Endodermal cell (in vitro differentiated cells): ENCODE data around the gene MAN1A2. TPM values are rescaled to one million over a fixed set of nuclear protein-coding genes. Genes with fewer than 3 reads are reported as not detected.
A peak's percentile ranks its signal among the peaks of the same experiment; 100 is the strongest.

Experiments
- DNase-seq: peaks from one replicate; pipeline ENCODE4 v3.0.0-alpha.2; 2017
- H3K27ac ChIP-seq: 2 replicates; pipeline ENCODE4 v1.5.1; 2013; ENCODE audit warnings: mild to moderate bottlenecking, low read depth, low read length, moderate library complexity
- H3K27me3 ChIP-seq: 2 replicates; pipeline ENCODE4 v1.6.1; 2013; ENCODE audit warnings: mild to moderate bottlenecking, low read length, moderate library complexity; ENCODE audit not compliant: insufficient read depth, control insufficient read depth, poor library complexity, severe bottlenecking
- H3K36me3 ChIP-seq: 2 replicates; pipeline ENCODE4 v1.7.0; 2013; ENCODE audit warnings: mild to moderate bottlenecking, low read length, moderate library complexity; ENCODE audit not compliant: control insufficient read depth, insufficient read depth
- H3K4me1 ChIP-seq: one replicate; pipeline ENCODE4 v1.7.0; 2013; ENCODE audit warnings: low read length; ENCODE audit not compliant: control insufficient read depth, insufficient read depth
- H3K4me3 ChIP-seq: 2 replicates; pipeline ENCODE4 v1.5.1; 2013; ENCODE audit warnings: mild to moderate bottlenecking, low read length, moderate library complexity
- H3K9ac ChIP-seq: 2 replicates; pipeline ENCODE4 v1.6.1; 2013; ENCODE audit warnings: mild to moderate bottlenecking, low read length, moderate library complexity; ENCODE audit not compliant: poor library complexity, severe bottlenecking; ENCODE audit errors: extremely low read depth
- H3K9me3 ChIP-seq: 2 replicates; pipeline ENCODE4 v1.6.1; 2013; ENCODE audit warnings: mild to moderate bottlenecking, low read length, moderate library complexity; ENCODE audit not compliant: control insufficient read depth
- H3K27ac Mint-ChIP-seq: 2 replicates; pipeline ENCODE4 v1.8.0; 2020; ENCODE audit warnings: mixed read lengths
- H3K27me3 Mint-ChIP-seq: 2 replicates; pipeline ENCODE4 v1.8.0; 2021; ENCODE audit warnings: mild to moderate bottlenecking, mixed read lengths; ENCODE audit not compliant: insufficient read depth
- H3K36me3 Mint-ChIP-seq: 2 replicates; pipeline ENCODE4 v1.8.0; 2020; ENCODE audit warnings: low read depth, mixed read lengths
- H3K4me1 Mint-ChIP-seq: 2 replicates; pipeline ENCODE4 v1.8.0; 2020; ENCODE audit warnings: mixed read lengths
- H3K4me3 Mint-ChIP-seq: 2 replicates; pipeline ENCODE4 v1.8.0; 2020; ENCODE audit warnings: mild to moderate bottlenecking, moderate library complexity, mixed read lengths
- H3K9me3 Mint-ChIP-seq: 2 replicates; pipeline ENCODE4 v1.8.0; 2020; ENCODE audit warnings: mild to moderate bottlenecking, mixed read lengths
- CTCF ChIP-seq: fragments of 200-600 bp; sonication (generic); conservative IDR thresholded peaks from 2 replicates; pipeline ENCODE4 v1.5.0; 2021; ENCODE audit warnings: antibody characterized with exemption, mild to moderate bottlenecking
- WGBS, 2 experiments: methylation state at CpG; one replicate each; pipeline versions ENCODE4 v1.1.5 to v1.1.7; 2013; ENCODE audit warnings: missing lambda C conversion rate in 2 of 2, mixed read lengths in 1 of 2; ENCODE audit not compliant: insufficient coverage in 1 of 2, insufficient read length in 1 of 2; 5-methylcytosine and 5-hydroxymethylcytosine counted together
- total RNA-seq, 2 donors: library from RNA; stranded (reverse); fragmentation: NEBNext Ultra II Directional in 1 of 2; extraction: Animal tissue kit (Norgen Biotek cat#: 25700) in 1 of 2; gene quantifications; 2 replicates in 1 of 2; 3 replicates in 1 of 2; pipeline ENCODE4 v1.2.1, GENCODE V29; 2021

MAN1A2 gene
- total RNA-seq, 2 donors from 2014 or later: 33.3 to 40.9 TPM

- 100% methylated on average over 1 of the region's 1 CpG; no CpG with 5 or more reads in 1 of the 2 experiments for WGBS, 2 experiments
These were observed 48.8 kb downstream of the MAN1A2 start for GRCh38 chr1:117416004-117416403.

GRCh38 chr1:117416546-117417125, 49.4 kb downstream of the MAN1A2 start:
- Mint-ChIP-seq H3K36me3 (peaks cover 5% of the 10 kb centered on the region), H3K9me3 (no peaks in the 10 kb centered on the region)
- peak; percentile 48 for DNase-seq

More at GRCh38 chr1:117416004-117416403, 48.8 kb downstream of the MAN1A2 start:
- Mint-ChIP-seq H3K4me3 (no peak overlapping the region), H3K27ac (peak overlapping the region; percentile 49), H3K9me3 (no peaks in the 10 kb centered on the region), H3K4me1 (peaks cover 9% of the 10 kb centered on the region), H3K27me3 (no peaks in the 10 kb centered on the region), H3K36me3 (peaks cover 5% of the 10 kb centered on the region)
- Histone ChIP-seq H3K27me3 (no peaks in the 10 kb centered on the region), H3K27ac (no peak overlapping the region), H3K36me3 (peaks cover 18% of the 10 kb centered on the region), H3K4me3 (no peak overlapping the region), H3K9me3 (no peaks in the 10 kb centered on the region), H3K9ac (no peak overlapping the region), H3K4me1 (peaks cover 5% of the 10 kb centered on the region)
- DNase-seq: no peak
- no peak for TF ChIP-seq CTCF

GRCh38 chr1:117425050-117425734, 57.9 kb downstream of the MAN1A2 start:
- Mint-ChIP-seq H3K36me3 (peaks cover 44% of the 10 kb centered on the region), H3K9me3 (peaks cover 40% of the 10 kb centered on the region), H3K4me1 (no peaks in the 10 kb centered on the region), H3K4me3 (no peak overlapping the region), H3K27me3 (no peaks in the 10 kb centered on the region), H3K27ac (no peak overlapping the region)
- 91% methylated on average over 2 of the region's 2 CpGs; no CpG with 5 or more reads in 1 of the 2 experiments for WGBS, 2 experiments
- Histone ChIP-seq H3K9me3 (peaks cover 50% of the 10 kb centered on the region), H3K36me3 (peaks cover 62% of the 10 kb centered on the region), H3K4me3 (no peak overlapping the region), H3K27ac (no peak overlapping the region), H3K27me3 (no peaks in the 10 kb centered on the region), H3K4me1 (no peaks in the 10 kb centered on the region), H3K9ac (no peak overlapping the region)
- no peak for TF ChIP-seq CTCF
- no peak for DNase-seq

More at GRCh38 chr1:117416546-117417125, 49.4 kb downstream of the MAN1A2 start:
- H3K4me1 Mint-ChIP-seq: peaks cover 9% of the 10 kb centered on the region
- TF ChIP-seq CTCF: no peak
- Histone ChIP-seq H3K36me3 (peaks cover 22% of the 10 kb centered on the region), H3K9me3 (no peaks in the 10 kb centered on the region), H3K9ac (no peak overlapping the region), H3K4me3 (no peak overlapping the region), H3K27me3 (no peaks in the 10 kb centered on the region), H3K4me1 (peaks cover 5% of the 10 kb centered on the region), H3K27ac (no peak overlapping the region)
- H3K4me3 Mint-ChIP-seq: no peak overlapping the region
- H3K27me3 Mint-ChIP-seq: no peaks in the 10 kb centered on the region
- peak overlapping the region; percentile 79 for H3K27ac Mint-ChIP-seq
